Astrocyte (in vitro differentiated cells and primary cell): ENCODE results near the gene GPR142.

Source experiments
- CTCF ChIP-seq: IDR thresholded peaks from 2 replicates; pipeline ENCODE4 v1.5.1; 2011; ENCODE audit warnings: low read depth, mild to moderate bottlenecking, inconsistent platforms, low read length, moderate library complexity; ENCODE audit not compliant: insufficient read depth
- EZH2 ChIP-seq: IDR thresholded peaks from 2 replicates; pipeline ENCODE4 v1.6.1; 2012; ENCODE audit warnings: mild to moderate bottlenecking, low read length, inconsistent platforms; ENCODE audit not compliant: insufficient read depth

GRCh38 chr17:74419928-74420411 is 52.7 kb downstream of the GPR142 start:
- no peak for TF ChIP-seq CTCF
- TF ChIP-seq EZH2: no peak
